K562 (cell line): Measurements from ENCODE around the gene FAM161A. TPM values are rescaled to one million over a fixed set of nuclear protein-coding genes. Genes with fewer than 3 reads are reported as not detected.

Source experiments
- CREB5 ChIP-seq: fragments of 250-450 bp; sonication (Bioruptor Pico); IDR thresholded peaks from 2 replicates; pipeline ENCODE4 v1.5.0; 2020; ENCODE audit warnings: mild to moderate bottlenecking
- ESRRA ChIP-seq: fragments of 450-650 bp; IDR thresholded peaks from 2 replicates; pipeline ENCODE4 v1.6.1; 2014; ENCODE audit warnings: low read depth, mild to moderate bottlenecking, moderate library complexity, borderline replicate concordance
- HIVEP1 ChIP-seq: fragments of 250-450 bp; sonication (Bioruptor Pico); IDR thresholded peaks from 2 replicates; pipeline ENCODE4 v1.4.0; 2020; ENCODE audit warnings: mild to moderate bottlenecking
- MLX ChIP-seq, 2 experiments: fragments of 450-650 bp in 1 of 2; sonication (generic) in 1 of 2; formaldehyde crosslinking; conservative IDR thresholded peaks; 2 replicates each; pipeline versions ENCODE4 v1.4.0 to v1.8.1; 2020 to 2022; ENCODE audit warnings: mild to moderate bottlenecking in 1 of 2, missing genetic modification reagents in 1 of 2
- NR0B1 ChIP-seq: fragments of 450-650 bp; IDR thresholded peaks from one replicate; pipeline ENCODE4 v1.6.1; 2018; ENCODE audit warnings: mild to moderate bottlenecking, moderate library complexity; ENCODE audit not compliant: partially characterized antibody
- POLR3G ChIP-seq: IDR thresholded peaks from 2 replicates; pipeline ENCODE4 v1.6.1; 2011; ENCODE audit not compliant: insufficient read length, insufficient replicate concordance; ENCODE audit errors: extremely low read depth
- PREB ChIP-seq: sonication (generic); formaldehyde crosslinking; IDR thresholded peaks from 2 replicates; pipeline ENCODE4 v1.8.1; 2023; ENCODE audit warnings: mild to moderate bottlenecking, missing genetic modification reagents
- RNF2 ChIP-seq: sonication (generic); IDR thresholded peaks from 2 replicates; pipeline ENCODE4 v1.6.1; 2016
- RUNX1 ChIP-seq: sonication (generic); IDR thresholded peaks from 2 replicates; pipeline ENCODE4 v1.6.1; 2016; ENCODE audit warnings: antibody characterized with exemption, low read depth
- TAF7 ChIP-seq: fragments of 450-650 bp; IDR thresholded peaks from 2 replicates; pipeline ENCODE4 v1.6.1; 2016; ENCODE audit warnings: missing genetic modification characterization, missing compliant biosample characterization
- THAP12 ChIP-seq: fragments of 250-450 bp; sonication (Bioruptor Pico); IDR thresholded peaks from 2 replicates; pipeline ENCODE4 v1.9.0; 2021; ENCODE audit warnings: mild to moderate bottlenecking, inconsistent platforms
- ZBTB11 ChIP-seq, 3 experiments: fragments of 200-800 bp in 1 of 3; fragments of 250-450 bp in 1 of 3; fragments of 450-650 bp in 1 of 3; sonication (Bioruptor Pico) in 1 of 3; sonication (Bioruptor generic) in 1 of 3; formaldehyde crosslinking in 1 of 3; IDR thresholded peaks; 2 replicates each; pipeline versions ENCODE4 v1.6.1 to v1.8.0; 2016 to 2022; ENCODE audit warnings: mild to moderate bottlenecking in 2 of 3, missing genetic modification characterization in 2 of 3, missing compliant biosample characterization in 1 of 3, moderate library complexity in 1 of 3
- ZNF197 ChIP-seq: fragments of 200-800 bp; sonication (Bioruptor generic); IDR thresholded peaks from 2 replicates; pipeline ENCODE4 v1.6.1; 2016; ENCODE audit warnings: low read depth, missing genetic modification characterization, missing compliant biosample characterization
- ZNF384 ChIP-seq: IDR thresholded peaks from 2 replicates; pipeline ENCODE4 v1.6.1; 2012; ENCODE audit warnings: low read depth, low read length, improper control_type of control experiment
- ZNF445 ChIP-seq: fragments of 250-450 bp; sonication (Bioruptor Pico); IDR thresholded peaks from 2 replicates; pipeline ENCODE4 v1.4.0; 2020; ENCODE audit warnings: low read depth, mild to moderate bottlenecking, moderate library complexity
- polyA plus RNA-seq, 8 experiments: library from polyadenylated mRNA; depleted of rRNA in 4 of 8; stranded (reverse) in 5 of 8; unstranded in 3 of 8; fragments of >200 nt; fragmentation: Nextera tagmentation in 2 of 8; fragmentation: Illumina TruSeq in 1 of 8; extraction: Ambion mirVana in 2 of 8; extraction: Trizol in 1 of 8; gene quantifications; 2 replicates each; pipeline versions ENCODE4 v1.2.1 to v1.2.3, GENCODE V29; 2011 to 2014; ENCODE audit warnings: inconsistent platforms in 1 of 8, missing spikeins in 1 of 8
- total RNA-seq, 7 experiments: library from RNA; depleted of rRNA in 6 of 7; stranded (reverse); fragments of >200 nt in 6 of 7; fragmentation: Illumina TruSeq in 2 of 7; extraction: Trizol in 2 of 7; gene quantifications; 2 replicates each; pipeline versions ENCODE4 v1.2.1 to v1.2.3, GENCODE V29; 2011 to 2021; ENCODE audit warnings: low replicate concordance in 1 of 7

The FAM161A gene
- total and polyA plus RNA-seq, 9 of the 15 experiments (the other 6 are each of a cell fraction or from before 2014, with no cell fraction given) = 0.27 to 1.4 (median 0.80) TPM

- TF ChIP-seq THAP12 (CRISPR knock-in tag) = no peak
- TF ChIP-seq TAF7 = peak; percentile 99
- no peak for TF ChIP-seq CREB5
- no peak for TF ChIP-seq ZNF445 (CRISPR knock-in tag)
- TF ChIP-seq MLX (CRISPR knock-in tag; conservative IDR thresholded peaks at IDR 0.05) = no peak
- no peak; the same call in 1 of the 2 replicates for TF ChIP-seq RNF2
- TF ChIP-seq ESRRA = peak; percentile 77
- TF ChIP-seq HIVEP1 = 0 out of 2 replicates have a peak, but pooled peaks have one; percentile 8
- TF ChIP-seq POLR3G = no peak
- TF ChIP-seq PREB (CRISPR knock-in tag) = no peak
- TF ChIP-seq ZNF384 = peak; percentile 97
- peak; percentile 66 for TF ChIP-seq ZNF197 (CRISPR knock-in tag)
- TF ChIP-seq ZBTB11 (CRISPR knock-in tag; IDR thresholded peaks at IDR 0.05) = peak in 2 of 3 experiments; percentile 17 to 62; a peak in 3 of 6 replicates
- TF ChIP-seq NR0B1 = no peak
- TF ChIP-seq RUNX1 = no peak; the same call in 1 of the 2 replicates
These were observed 34.6 kb upstream of the FAM161A start, which contains the start of gene CCT4 (continued) for GRCh38 chr2:61888267-61889055.
